Omental fat pad (tissue), 4 donors: Measurements from ENCODE around the gene ACTMAP. TPM values are rescaled to one million over a fixed set of nuclear protein-coding genes. Genes with fewer than 3 reads are reported as not detected.

Experiments
- ATAC-seq: fragments of 150-250 bp; one replicate; pipeline ENCODE4 v1.9.1; 2016; ENCODE audit warnings: mild to moderate bottlenecking, moderate library complexity; ENCODE audit not compliant: low FRiP score
- DNase-seq: peaks from one replicate; pipeline ENCODE4 v3.0.0-alpha.2; 2019; ENCODE audit warnings: low spot score
- total RNA-seq, 4 donors: library from RNA; depleted of rRNA; stranded (reverse); fragments of >200 nt; gene quantifications; one replicate each; pipeline ENCODE4 v1.1.0, GENCODE V29; 2016
- TF ChIP-seq, protein P1 (sequence below), 3 donors: fragments of 450-650 bp; IDR thresholded peaks; one replicate each; pipeline ENCODE4 v1.5.1; 2016 to 2017; ENCODE audit warnings: antibody characterized with exemption in 3 of 3, mild to moderate bottlenecking in 3 of 3, moderate library complexity in 2 of 3

The ACTMAP gene
- total RNA-seq, 4 donors from 2014 or later, result 3.2 to 3.8 (median 3.5) TPM

DNA sequence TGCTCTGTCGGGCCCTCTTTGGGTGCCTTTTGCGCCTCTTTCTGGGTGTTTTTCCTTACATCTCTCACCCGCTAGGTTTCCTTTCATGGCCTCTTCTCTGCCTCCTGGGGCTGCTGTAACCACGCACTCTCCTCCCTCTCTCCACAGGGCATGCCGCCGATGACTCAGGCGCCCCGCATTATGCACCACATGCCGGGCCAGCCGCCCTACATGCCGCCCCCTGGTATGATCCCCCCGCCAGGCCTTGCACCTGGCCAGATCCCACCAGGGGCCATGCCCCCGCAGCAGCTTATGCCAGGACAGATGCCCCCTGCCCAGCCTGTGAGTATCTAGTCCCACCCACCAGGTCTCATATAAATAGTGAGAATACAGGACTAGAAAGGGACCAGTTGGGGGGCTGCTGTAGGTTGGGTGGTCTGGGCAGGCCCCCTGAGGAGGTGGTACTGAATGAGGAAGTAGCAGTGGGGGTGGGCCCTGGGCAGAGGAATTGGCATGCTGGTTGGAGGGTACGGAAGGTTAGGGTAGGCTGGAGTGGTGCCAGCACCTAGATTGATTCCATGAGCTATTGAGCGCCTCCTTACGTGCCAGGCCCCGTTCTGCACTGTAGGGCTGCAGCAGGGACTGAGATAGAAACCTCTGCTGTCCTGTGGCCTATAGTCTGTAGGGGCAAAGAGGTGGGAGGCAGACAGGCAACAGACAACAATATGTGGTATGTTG lies 12.6 kb upstream of the ACTMAP start:
- no peak for ATAC-seq
- DNase-seq, result no peak

DNA sequence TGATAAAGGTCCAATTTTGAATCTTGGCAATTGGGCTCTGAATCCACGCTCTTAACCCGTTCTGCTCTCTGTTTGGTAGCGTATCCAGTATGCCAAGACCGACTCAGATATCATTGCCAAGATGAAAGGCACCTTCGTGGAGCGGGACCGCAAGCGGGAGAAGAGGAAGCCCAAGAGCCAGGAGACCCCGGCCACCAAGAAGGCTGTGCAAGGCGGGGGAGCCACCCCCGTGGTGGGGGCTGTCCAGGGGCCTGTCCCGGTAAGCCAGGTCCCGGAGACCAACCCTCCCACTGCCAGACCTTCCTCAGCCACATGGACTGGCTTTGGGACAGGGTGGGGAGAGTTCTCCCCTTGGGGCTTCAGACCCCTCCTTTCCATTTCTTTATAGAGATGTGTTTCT lies 9.1 kb upstream of the ACTMAP start:
- DNase-seq (no peak), ATAC-seq (no peak)
- TF ChIP-seq, protein P1, sequence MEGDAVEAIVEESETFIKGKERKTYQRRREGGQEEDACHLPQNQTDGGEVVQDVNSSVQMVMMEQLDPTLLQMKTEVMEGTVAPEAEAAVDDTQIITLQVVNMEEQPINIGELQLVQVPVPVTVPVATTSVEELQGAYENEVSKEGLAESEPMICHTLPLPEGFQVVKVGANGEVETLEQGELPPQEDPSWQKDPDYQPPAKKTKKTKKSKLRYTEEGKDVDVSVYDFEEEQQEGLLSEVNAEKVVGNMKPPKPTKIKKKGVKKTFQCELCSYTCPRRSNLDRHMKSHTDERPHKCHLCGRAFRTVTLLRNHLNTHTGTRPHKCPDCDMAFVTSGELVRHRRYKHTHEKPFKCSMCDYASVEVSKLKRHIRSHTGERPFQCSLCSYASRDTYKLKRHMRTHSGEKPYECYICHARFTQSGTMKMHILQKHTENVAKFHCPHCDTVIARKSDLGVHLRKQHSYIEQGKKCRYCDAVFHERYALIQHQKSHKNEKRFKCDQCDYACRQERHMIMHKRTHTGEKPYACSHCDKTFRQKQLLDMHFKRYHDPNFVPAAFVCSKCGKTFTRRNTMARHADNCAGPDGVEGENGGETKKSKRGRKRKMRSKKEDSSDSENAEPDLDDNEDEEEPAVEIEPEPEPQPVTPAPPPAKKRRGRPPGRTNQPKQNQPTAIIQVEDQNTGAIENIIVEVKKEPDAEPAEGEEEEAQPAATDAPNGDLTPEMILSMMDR (IDR thresholded peaks at IDR 0.05), result no peak

More for the DNA sequence above, 12.6 kb upstream of the ACTMAP start:
- TF ChIP-seq, protein P1 (IDR thresholded peaks at IDR 0.05), result no peak

DNA sequence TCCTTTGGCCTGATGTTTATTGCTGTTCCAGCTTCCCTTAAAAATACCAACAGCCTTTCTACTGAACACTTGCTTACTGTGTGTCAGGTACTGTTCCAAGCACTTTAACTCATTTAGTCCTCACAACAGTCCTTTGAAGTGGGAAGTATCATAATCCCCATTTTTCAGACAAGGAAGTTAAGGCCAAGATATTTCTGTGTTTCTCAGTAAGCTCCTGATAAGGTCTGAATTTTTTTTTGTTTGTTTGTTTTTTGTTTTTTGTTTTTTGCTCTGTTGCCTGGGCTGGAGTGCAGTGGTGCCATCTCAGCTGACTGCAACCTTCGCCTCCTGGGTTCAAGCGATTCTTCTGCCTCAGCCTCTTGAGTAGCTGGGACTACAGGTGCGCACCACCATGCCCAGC lies 8.2 kb upstream of the ACTMAP start:
- ATAC-seq, result no peak
- no peak for DNase-seq
- TF ChIP-seq, protein P1 (IDR thresholded peaks at IDR 0.05), result no peak

DNA sequence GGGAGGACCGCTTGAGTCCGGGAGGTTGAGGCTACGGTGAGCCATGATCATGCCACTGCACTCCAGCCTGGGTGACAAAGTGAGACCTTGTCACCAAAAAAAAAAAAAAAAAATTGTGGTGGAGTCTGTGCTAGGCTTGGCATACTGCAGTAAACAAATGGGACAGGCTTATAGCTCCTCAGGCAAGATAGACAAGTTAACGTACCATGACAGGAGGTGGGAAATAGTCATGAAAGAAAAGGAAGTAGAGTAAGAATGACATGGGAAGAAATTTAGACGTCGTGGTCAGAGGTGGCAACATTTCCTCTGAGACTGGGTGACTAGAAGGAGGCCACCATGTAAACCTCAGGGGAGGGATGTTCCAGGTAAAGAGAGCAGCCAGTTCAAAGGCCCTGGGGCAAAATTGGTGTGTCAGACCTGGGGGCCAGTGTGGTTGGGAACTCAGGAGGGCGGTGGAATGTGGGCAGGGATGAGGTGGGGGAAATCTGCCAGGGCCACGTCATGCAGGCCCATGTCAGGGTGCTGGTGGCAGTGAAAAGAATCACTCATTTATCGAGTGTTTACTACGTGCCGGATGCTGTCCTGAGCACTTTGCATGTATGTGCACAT lies 6.3 kb upstream of the ACTMAP start:
- DNase-seq (no peak), ATAC-seq (no peak)
- TF ChIP-seq, protein P1 (IDR thresholded peaks at IDR 0.05), result no peak

DNA sequence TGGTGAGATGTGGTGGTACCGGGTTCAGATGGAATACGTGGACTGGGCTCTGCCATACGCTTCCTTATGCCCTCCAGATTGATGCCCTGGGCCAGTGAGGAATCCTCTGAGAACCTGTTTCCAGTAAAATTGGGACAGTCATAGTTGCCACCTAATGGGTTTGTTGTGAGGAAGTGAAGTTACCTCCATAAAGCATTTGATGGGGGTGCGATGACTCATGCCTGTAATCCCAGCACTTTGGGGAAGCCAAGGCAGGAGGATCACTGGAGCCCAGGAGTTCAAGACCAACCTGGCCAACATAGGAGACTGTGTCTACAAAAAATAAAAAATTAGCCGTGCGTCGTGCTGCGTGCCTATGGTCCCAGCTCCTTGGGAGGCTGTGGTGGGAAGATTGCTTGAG lies 5.5 kb upstream of the ACTMAP start:
- no peak for ATAC-seq
- no peak for DNase-seq
- TF ChIP-seq, protein P1 (IDR thresholded peaks at IDR 0.05), result no peak

DNA sequence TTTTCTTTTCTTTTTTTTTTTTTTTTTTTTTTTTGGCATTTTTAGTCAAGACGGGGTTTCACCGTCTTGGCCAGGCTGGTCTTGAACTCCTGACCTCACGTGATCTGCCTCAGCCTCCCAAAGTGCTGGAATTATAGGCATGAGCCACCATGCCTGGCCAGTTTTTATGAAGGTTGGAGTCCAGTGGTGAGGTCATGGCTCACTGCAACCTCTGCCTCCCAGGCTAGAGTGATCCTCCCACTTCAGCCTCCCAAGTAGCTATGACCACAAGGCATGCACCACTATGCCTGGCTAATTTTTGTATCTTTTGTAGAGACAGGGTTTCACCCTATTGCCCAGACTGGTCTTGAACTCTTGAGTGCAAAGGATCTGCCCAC lies 5.0 kb upstream of the ACTMAP start:
- DNase-seq, result no peak
- TF ChIP-seq, protein P1 (IDR thresholded peaks at IDR 0.05), result no peak
- no peak for ATAC-seq
